Right lobe of liver (tissue), 6 donors: ENCODE data around the gene FBXL17. TPM values are rescaled to one million over a fixed set of nuclear protein-coding genes. Genes with fewer than 3 reads are reported as not detected.

Experiments
- ATAC-seq, 4 donors: fragments of 200-7000 bp; cut with Tn5 transposase; one replicate each; pipeline ENCODE4 v1.9.1; 2020; ENCODE audit warnings: mild to moderate bottlenecking in 4 of 4, moderate library complexity in 4 of 4
- DNase-seq, 3 donors: peaks; one replicate each; pipeline ENCODE4 v3.0.0-alpha.2; 2020
- H3K27ac ChIP-seq, 3 donors: fragments of 200-600 bp; one replicate each; pipeline ENCODE4 v1.8.0; 2022
- H3K27me3 ChIP-seq, 2 donors: fragments of 200-600 bp; one replicate each; pipeline ENCODE4 v1.8.0; 2022
- H3K36me3 ChIP-seq, 4 donors: fragments of 200-600 bp; sonication (generic) in 1 of 4; one replicate each; pipeline versions ENCODE4 v1.5.1 to v1.8.0; 2017 to 2022; ENCODE audit warnings: control low read depth in 1 of 4
- H3K4me1 ChIP-seq, 4 donors: fragments of 200-600 bp; sonication (generic) in 1 of 4; one replicate each; pipeline versions ENCODE4 v1.5.1 to v1.8.0; 2017 to 2022; ENCODE audit warnings: control low read depth in 1 of 4
- H3K4me3 ChIP-seq, 3 donors: fragments of 200-600 bp; one replicate each; pipeline ENCODE4 v1.8.0; 2022
- H3K9me3 ChIP-seq, 4 donors: fragments of 200-600 bp; sonication (generic) in 1 of 4; one replicate each; pipeline versions ENCODE4 v1.5.1 to v1.8.0; 2017 to 2022; ENCODE audit warnings: control low read depth in 1 of 4
- POLR2A ChIP-seq: fragments of 450-650 bp; IDR thresholded peaks from one replicate; pipeline ENCODE4 v1.6.1; 2017; ENCODE audit warnings: antibody characterized with exemption, mild to moderate bottlenecking
- WGBS: methylation state at CpG from one replicate; pipeline ENCODE4 v1.1.6; 2018; ENCODE audit warnings: low coverage, low lambda C conversion rate; ENCODE audit not compliant: insufficient coverage; ENCODE audit errors: missing lambda C conversion rate; 5-methylcytosine and 5-hydroxymethylcytosine counted together
- intact Hi-C, 2 donors: fragments of 100-400 bp; cut with DNase I; formaldehyde crosslinking; loops; one replicate each; pipeline versions ENCODE4 v1.11.2 to v1.14.1; 2022
- total RNA-seq, 6 experiments: library from RNA; depleted of rRNA in 2 of 6; stranded (reverse); fragments of >200 nt in 2 of 6; fragmentation: NEBNext Ultra II Directional in 3 of 6; extraction: Animal tissue kit (Norgen Biotek cat#: 25700) in 3 of 6; gene quantifications; one replicate each; pipeline versions ENCODE4 v1.1.0 to v1.2.4, GENCODE V29; 2016 to 2023
- TF ChIP-seq, protein P1 (sequence below), 4 donors: fragments of 200-600 bp in 3 of 4; fragments of 450-650 bp in 1 of 4; IDR thresholded peaks; one replicate each; pipeline versions ENCODE4 v1.5.1 to v1.8.0; 2016 to 2022; ENCODE audit warnings: antibody characterized with exemption in 4 of 4, mild to moderate bottlenecking in 2 of 4
- donor health status: DM: no; HTN: yes; CAD: no.
- donor health status: DM: no; HTN: no; CAD: no.
- donor health status: DM: no; HTN: no; CAD: no.
- donor health status: DM: no; HTN: yes; CAD: no.
- donor health status: DM: no; HTN: yes; CAD: no.

FBXL17 gene
- total RNA-seq, 6 experiments from 2014 or later, result 7.7 to 10.6 (median 9.1) TPM

DNA sequence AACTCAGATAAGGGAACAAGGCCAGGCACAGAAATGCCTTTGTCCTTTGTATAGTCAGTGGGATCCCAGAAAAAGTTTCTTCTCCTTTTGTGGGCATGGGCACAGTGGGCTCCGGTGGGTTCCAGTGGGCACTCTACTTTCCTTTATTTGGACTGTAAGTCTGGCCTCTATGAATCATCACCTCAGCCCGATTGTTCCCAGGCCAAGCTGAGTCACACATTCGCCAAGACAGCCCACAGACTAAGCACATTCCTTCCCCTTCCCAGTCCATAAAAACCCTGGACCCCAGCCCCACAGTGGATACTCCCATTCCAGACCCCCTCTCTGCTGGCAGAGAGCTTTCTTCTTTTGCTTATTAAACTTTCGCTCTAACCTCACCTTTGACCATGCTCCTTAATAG, 165.0 kb downstream of the FBXL17 start:
- Histone ChIP-seq H3K9me3 (no peaks in the 10 kb centered on the region), H3K4me3 (no peak overlapping the region), H3K36me3 (no peaks in the 10 kb centered on the region), H3K4me1 (no peaks in the 10 kb centered on the region), H3K27me3 (no peaks in the 10 kb centered on the region), H3K27ac (no peak overlapping the region)
- intact Hi-C loops, result no loop called here
- 90% methylated on average over 2 of the region's 4 CpGs for WGBS
- ATAC-seq (no peak), DNase-seq (no peak)
- TF ChIP-seq, protein P1, sequence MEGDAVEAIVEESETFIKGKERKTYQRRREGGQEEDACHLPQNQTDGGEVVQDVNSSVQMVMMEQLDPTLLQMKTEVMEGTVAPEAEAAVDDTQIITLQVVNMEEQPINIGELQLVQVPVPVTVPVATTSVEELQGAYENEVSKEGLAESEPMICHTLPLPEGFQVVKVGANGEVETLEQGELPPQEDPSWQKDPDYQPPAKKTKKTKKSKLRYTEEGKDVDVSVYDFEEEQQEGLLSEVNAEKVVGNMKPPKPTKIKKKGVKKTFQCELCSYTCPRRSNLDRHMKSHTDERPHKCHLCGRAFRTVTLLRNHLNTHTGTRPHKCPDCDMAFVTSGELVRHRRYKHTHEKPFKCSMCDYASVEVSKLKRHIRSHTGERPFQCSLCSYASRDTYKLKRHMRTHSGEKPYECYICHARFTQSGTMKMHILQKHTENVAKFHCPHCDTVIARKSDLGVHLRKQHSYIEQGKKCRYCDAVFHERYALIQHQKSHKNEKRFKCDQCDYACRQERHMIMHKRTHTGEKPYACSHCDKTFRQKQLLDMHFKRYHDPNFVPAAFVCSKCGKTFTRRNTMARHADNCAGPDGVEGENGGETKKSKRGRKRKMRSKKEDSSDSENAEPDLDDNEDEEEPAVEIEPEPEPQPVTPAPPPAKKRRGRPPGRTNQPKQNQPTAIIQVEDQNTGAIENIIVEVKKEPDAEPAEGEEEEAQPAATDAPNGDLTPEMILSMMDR (IDR thresholded peaks at IDR 0.05), result no peak
- no peak for TF ChIP-seq POLR2A

DNA sequence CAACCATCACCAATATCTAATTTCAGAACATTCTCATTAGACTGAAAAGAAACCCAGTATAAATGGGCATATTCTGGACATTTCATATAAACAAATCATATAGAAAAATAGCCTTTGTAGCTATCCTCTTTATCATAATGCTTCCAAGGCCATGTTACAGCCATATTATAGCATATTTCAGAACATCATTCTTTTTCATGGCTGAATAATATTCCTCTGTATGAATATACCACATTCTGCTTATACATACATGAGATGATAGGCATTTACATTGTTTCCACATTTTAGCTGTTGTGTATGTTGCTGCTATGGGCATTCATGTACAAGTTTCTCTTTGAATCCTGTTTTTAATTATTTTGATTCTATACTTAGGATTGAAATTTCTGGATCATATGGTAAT, 167.0 kb downstream of the FBXL17 start:
- no peaks in the 10 kb centered on the region for H3K9me3 ChIP-seq
- H3K4me3 ChIP-seq, result no peak overlapping the region
- ATAC-seq, result no peak
- H3K4me1 ChIP-seq, result no peaks in the 10 kb centered on the region
- H3K36me3 ChIP-seq, result no peaks in the 10 kb centered on the region
- TF ChIP-seq POLR2A, result no peak
- TF ChIP-seq, protein P1 (IDR thresholded peaks at IDR 0.05), result no peak
- DNase-seq, result no peak
- H3K27ac ChIP-seq, result no peak overlapping the region
- intact Hi-C loops, result no loop called here
- H3K27me3 ChIP-seq, result no peaks in the 10 kb centered on the region

DNA sequence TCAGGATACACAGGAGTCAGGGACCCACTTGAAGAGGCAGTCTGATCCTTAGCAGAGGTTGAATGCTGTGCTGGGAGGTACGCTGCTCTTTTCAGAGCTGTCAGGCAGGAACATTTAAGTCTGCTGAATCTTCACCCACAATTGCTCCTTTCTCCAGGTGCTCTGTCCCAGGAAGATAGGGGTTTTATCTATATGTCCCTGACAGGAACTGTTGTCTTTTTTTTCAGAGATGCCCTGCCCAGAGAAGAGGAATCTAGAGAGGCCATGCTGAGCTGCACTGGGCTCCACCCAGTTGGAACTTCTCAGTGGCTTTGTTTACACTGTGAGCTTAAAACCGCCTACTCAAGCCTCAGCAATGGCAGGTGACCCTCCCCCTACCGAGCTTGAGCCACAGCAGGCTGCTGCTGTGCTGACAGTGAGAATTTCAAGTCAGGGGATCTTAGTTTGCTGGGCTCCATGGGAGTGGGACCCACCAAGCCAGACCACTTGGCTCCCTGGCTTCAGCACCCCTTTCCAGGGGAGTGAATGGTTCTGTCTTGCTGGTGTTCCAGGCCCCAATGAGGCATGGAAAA, 169.0 kb downstream of the FBXL17 start:
- no peaks in the 10 kb centered on the region for H3K9me3 ChIP-seq
- no peak overlapping the region for H3K27ac ChIP-seq
- no peak for DNase-seq
- H3K4me1 ChIP-seq, result no peaks in the 10 kb centered on the region
- H3K36me3 ChIP-seq, result no peaks in the 10 kb centered on the region
- H3K4me3 ChIP-seq, result no peak overlapping the region
- no peak for TF ChIP-seq POLR2A
- TF ChIP-seq, protein P1 (IDR thresholded peaks at IDR 0.05), result no peak
- ATAC-seq, result no peak
- intact Hi-C loops, result no loop called here
- 100% methylated on average over 1 of the region's 3 CpGs for WGBS
- no peaks in the 10 kb centered on the region for H3K27me3 ChIP-seq

DNA sequence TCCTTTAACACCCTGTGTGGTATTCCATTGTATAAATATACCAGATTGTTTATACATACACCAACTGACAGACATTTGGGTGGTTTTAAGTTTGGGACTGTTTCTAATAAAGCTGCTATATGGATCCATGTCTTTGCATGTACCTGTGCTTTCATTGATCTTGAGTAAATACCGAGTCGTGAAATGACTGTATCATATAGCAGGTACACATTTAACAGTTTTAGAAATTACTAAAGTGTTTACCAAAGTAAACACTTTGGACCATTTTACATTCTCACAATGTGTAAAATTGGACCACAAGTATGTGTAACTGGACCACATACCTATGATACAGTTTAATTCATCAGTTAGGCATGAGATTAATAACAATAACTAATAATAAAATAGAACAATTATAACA, 175.2 kb downstream of the FBXL17 start:
- H3K9me3 ChIP-seq, result no peaks in the 10 kb centered on the region
- DNase-seq (no peak), ATAC-seq (no peak)
- TF ChIP-seq, protein P1 (IDR thresholded peaks at IDR 0.05), result no peak
- H3K27me3 ChIP-seq, result no peaks in the 10 kb centered on the region
- no peak overlapping the region for H3K4me3 ChIP-seq
- H3K36me3 ChIP-seq, result no peaks in the 10 kb centered on the region
- intact Hi-C loops, result no loop called here
- H3K27ac ChIP-seq, result no peak overlapping the region
- WGBS, result 100% methylated on average over 2 of the region's 2 CpGs
- H3K4me1 ChIP-seq, result no peaks in the 10 kb centered on the region

DNA sequence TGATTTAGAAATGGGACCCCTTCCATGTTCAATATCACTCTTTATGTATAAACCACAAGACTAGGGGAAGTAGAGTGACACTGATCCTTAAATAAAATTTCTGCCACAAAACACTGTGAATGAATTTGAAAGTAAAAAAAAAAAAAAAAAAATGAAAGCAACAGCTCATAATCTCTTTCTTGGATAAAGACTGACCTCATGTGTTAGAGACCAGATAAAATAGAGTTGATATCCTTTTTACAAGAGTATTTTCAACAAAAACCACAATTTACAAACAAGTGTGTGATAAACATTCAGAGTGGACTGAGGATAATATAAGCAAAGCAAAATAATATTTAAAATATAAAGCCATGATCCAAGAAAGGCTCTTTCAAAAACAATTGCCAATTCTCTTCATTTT, 180.2 kb downstream of the FBXL17 start:
- intact Hi-C loops, result no loop called here

More for the DNA sequence above, 180.2 kb downstream of the FBXL17 start:
- no peaks in the 10 kb centered on the region for H3K9me3 ChIP-seq
- DNase-seq, result no peak
- no peak for TF ChIP-seq POLR2A
- TF ChIP-seq, protein P1 (IDR thresholded peaks at IDR 0.05), result no peak
- ATAC-seq, result no peak
- no peaks in the 10 kb centered on the region for H3K27me3 ChIP-seq
- H3K4me1 ChIP-seq, result no peaks in the 10 kb centered on the region
- no peak overlapping the region for H3K27ac ChIP-seq
- H3K36me3 ChIP-seq, result no peaks in the 10 kb centered on the region
- H3K4me3 ChIP-seq, result no peak overlapping the region
